Central memory CD8-positive, alpha-beta T cell (primary cell): ENCODE measurements around the gene TMEM26.
A peak's percentile ranks its signal among the peaks of the same experiment; 100 is the strongest.
"Not testable (repeated sequence)": the region's sequence is repeated elsewhere in the genome, so short reads cannot be mapped to it uniquely, and the experiment has no call there.

ENCODE experiments used
- ATAC-seq: fragments of 150-1000 bp; cut with Tn5 transposase; replicated peaks from 2 replicates; pipeline ENCODE4 v1.10.0; 2022; ENCODE audit warnings: mild to moderate bottlenecking, moderate FRiP score, moderate number of reproducible peaks; ENCODE audit not compliant: poor library complexity, severe bottlenecking; ENCODE audit errors: extremely low read depth
- DNase-seq, 2 donors: peaks; one replicate each; pipeline ENCODE4 v3.0.0; 2021; ENCODE audit warnings: low spot score in 2 of 2
- H3K27ac Mint-ChIP-seq: one replicate; pipeline ENCODE4 v1.8.0; 2022; ENCODE audit warnings: low read depth, mild to moderate bottlenecking, moderate library complexity, mixed read lengths
- H3K27me3 Mint-ChIP-seq: one replicate; pipeline ENCODE4 v1.8.0; 2022; ENCODE audit warnings: mixed read lengths
- H3K36me3 Mint-ChIP-seq: one replicate; pipeline ENCODE4 v1.8.0; 2022; ENCODE audit warnings: mild to moderate bottlenecking, moderate library complexity, mixed read lengths; ENCODE audit not compliant: insufficient read depth
- H3K4me1 Mint-ChIP-seq: one replicate; pipeline ENCODE4 v1.8.0; 2022; ENCODE audit warnings: mixed read lengths
- H3K4me3 Mint-ChIP-seq: one replicate; pipeline ENCODE4 v1.8.0; 2022; ENCODE audit warnings: mild to moderate bottlenecking, moderate library complexity, mixed read lengths
- H3K9me3 Mint-ChIP-seq: one replicate; pipeline ENCODE4 v1.8.0; 2022; ENCODE audit warnings: mixed read lengths

TMEM26 gene

DNA sequence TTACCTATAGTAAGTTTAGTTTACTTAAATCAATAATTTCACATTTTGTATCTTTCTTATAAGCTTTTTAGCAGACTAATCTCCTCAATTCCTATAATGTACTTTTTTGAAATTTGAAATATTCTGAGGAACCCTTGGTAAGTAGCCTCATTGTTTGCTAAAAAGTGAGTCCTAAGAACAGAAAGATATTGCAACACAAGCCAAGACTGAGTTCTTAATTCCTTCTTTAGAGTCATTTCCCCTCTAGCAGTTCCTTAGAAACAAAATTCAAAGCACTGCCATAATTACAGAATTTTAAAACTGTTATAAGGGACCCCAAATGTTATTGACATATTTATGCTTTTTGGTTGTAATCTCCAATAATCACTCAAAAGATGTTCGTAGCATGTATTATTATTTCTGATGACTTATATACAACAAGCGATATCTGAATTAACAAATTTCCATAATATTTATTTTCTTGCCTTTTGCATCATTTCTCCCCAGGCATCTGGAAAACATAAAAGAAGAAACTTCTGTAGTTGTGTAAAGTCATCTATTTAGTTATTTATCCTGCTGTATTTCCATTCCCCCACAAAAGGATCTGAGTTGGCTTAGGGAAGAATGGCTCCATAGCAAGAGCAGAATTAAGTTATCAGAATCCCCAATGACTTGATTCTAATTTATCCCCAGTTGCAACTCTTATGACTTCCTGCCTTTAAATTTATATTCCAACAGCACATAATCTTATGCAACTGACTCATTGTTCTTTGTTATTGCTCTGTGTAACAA is 67.8 kb downstream of the TMEM26 start:
- H3K36me3 Mint-ChIP-seq = no peaks in the 10 kb centered on the region
- no peaks in the 10 kb centered on the region for H3K9me3 Mint-ChIP-seq
- ATAC-seq (no peak), DNase-seq (no peak)
- no peaks in the 10 kb centered on the region for H3K4me1 Mint-ChIP-seq
- H3K27ac Mint-ChIP-seq = no peak overlapping the region
- no peak overlapping the region for H3K4me3 Mint-ChIP-seq
- peaks cover 11% of the 10 kb centered on the region for H3K27me3 Mint-ChIP-seq

DNA sequence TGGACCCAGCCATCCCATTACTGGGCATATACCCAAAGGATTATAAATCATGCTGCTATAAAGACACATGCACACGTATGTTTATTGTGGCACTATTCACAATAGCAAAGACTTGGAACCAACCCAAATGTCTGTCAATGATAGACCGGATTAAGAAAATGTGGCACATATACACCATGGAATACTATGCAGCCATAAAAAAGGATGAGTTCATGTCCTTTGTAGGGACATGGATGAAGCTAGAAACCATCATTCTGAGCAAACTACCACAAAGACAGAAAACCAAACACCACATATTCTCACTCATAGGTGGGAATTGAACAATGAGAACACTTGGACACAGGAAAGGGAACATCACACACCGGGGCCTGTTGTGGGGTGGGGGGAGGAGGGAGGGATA is 72.0 kb downstream of the TMEM26 start:
- not testable (repeated sequence) for DNase-seq, H3K36me3 Mint-ChIP-seq, H3K4me3 Mint-ChIP-seq, H3K9me3 Mint-ChIP-seq, H3K4me1 Mint-ChIP-seq, H3K27ac Mint-ChIP-seq, ATAC-seq
- H3K27me3 Mint-ChIP-seq = peaks cover 32% of the 10 kb centered on the region

DNA sequence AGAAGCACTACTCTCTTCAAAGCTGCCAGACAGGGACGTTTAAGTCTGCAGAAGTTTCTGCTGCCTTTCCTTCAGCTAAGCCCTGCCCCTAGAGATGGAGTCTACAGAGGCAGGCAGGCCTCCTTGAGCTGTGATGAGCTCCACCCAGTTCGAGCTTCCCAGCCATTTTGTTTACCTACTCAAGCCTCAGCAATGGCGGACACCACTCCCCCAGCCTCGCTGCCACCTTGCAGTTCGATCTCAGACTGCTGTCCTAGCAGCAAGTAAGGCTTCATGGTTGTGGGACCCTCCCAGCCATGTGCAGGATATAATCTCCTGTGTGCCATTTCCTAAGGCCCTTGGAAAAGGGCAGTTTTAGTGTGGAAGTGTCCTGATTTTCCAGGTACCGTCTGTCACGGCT is 74.3 kb downstream of the TMEM26 start:
- no peaks in the 10 kb centered on the region for H3K36me3 Mint-ChIP-seq
- H3K9me3 Mint-ChIP-seq = peaks cover 7% of the 10 kb centered on the region
- no peak overlapping the region for H3K4me3 Mint-ChIP-seq
- H3K27me3 Mint-ChIP-seq = peaks cover 45% of the 10 kb centered on the region
- H3K4me1 Mint-ChIP-seq = no peaks in the 10 kb centered on the region
- DNase-seq (no peak), ATAC-seq (no peak)
- no peak overlapping the region for H3K27ac Mint-ChIP-seq

DNA sequence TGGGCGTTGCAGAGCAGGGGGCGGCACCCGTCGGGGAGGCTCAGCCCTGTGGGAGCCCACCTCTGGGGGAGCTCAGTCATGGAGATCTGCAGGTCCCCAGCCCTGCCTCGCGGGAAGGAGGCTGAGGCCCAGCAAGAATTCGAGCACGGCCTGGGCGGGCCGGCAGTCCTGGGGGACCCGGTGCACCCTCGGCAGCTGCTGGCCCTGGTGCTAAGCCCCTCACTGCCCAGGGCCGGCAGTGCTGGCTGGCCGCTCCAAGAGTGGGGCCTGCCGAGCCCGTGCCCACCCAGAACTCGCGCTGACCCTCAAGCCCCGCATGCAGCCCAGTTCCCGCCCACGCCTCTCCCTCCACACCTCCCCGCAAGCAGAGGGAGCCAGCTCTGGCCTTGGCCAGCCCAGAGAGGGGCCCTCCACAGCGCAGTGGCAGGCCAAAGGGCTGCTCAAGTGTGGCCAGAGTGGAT is 76.2 kb downstream of the TMEM26 start:
- no peak overlapping the region for H3K4me3 Mint-ChIP-seq

DNA sequence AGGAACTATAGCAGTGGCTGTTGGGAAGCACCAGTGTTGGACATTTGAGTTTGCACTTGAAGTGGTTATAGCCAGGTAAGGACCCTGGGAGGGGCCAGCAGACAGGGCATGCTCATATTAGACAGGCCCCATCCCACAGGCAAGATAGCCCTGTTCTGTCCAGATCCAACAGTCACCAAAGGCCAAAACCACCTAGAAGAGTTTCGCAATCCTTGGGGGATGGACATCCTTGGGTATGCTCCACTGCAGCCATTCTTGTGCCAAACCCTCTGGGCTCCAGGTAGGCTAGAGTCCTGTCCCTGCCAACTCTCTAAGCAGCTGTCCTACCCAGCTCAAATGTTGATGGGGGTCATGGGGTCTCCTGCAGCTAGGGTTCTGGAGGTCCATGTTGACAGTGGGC is 76.8 kb downstream of the TMEM26 start:
- H3K27me3 Mint-ChIP-seq = peaks cover 60% of the 10 kb centered on the region
- no peak overlapping the region for H3K27ac Mint-ChIP-seq
- H3K9me3 Mint-ChIP-seq = peaks cover 8% of the 10 kb centered on the region
- H3K36me3 Mint-ChIP-seq = no peaks in the 10 kb centered on the region
- DNase-seq (no peak), ATAC-seq (no peak)
- no peak overlapping the region for H3K4me3 Mint-ChIP-seq
- no peaks in the 10 kb centered on the region for H3K4me1 Mint-ChIP-seq

More for the DNA sequence above, 76.2 kb downstream of the TMEM26 start:
- H3K9me3 Mint-ChIP-seq = peaks cover 8% of the 10 kb centered on the region
- ATAC-seq = peak; percentile 19
- H3K4me1 Mint-ChIP-seq = no peaks in the 10 kb centered on the region
- H3K27ac Mint-ChIP-seq = no peak overlapping the region
- no peak for DNase-seq
- H3K27me3 Mint-ChIP-seq = peaks cover 60% of the 10 kb centered on the region
- H3K36me3 Mint-ChIP-seq = no peaks in the 10 kb centered on the region

DNA sequence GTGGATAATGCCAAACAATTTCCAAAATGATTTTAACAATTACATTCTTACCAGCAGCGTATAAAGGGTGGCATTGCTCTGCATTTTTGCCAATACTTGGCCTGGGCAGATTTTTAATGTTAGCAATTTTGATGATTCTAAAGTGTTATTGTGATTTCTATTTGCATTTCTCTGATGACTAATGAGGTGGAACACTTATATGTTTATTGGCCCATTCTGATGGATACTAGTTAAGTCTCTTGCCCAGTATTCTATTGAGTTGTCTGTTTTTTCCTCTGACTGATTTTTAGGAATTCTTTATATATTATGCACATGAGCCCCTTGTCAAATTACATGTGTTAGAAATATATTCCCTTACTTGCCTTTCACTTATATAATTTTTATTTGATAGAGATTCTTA is 86.8 kb downstream of the TMEM26 start:
- Mint-ChIP-seq H3K9me3 (no peaks in the 10 kb centered on the region), H3K4me3 (no peak overlapping the region), H3K36me3 (no peaks in the 10 kb centered on the region), H3K27ac (no peak overlapping the region), H3K27me3 (peaks cover 11% of the 10 kb centered on the region), H3K4me1 (no peaks in the 10 kb centered on the region)
- ATAC-seq (no peak), DNase-seq (no peak)

DNA sequence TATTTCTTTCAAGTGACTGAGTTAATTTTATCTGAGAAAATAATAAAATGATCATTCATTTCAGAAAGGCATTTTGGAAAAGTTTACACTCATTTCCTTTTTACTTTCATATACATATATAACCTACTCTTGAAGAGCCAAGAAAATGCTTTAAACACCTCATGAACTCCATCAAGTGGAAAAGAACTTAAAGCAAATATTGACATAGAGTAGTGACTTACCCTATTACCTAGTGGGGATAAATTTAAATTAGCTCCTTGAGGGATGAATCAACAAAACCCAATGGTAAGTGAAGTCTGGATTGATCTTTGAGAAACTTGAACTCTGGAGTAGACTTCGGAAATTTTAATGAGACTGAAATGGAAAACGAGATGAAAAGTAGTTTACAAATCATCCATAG is 88.6 kb downstream of the TMEM26 start:
- DNase-seq (no peak), ATAC-seq (no peak)
- Mint-ChIP-seq H3K9me3 (no peaks in the 10 kb centered on the region), H3K36me3 (no peaks in the 10 kb centered on the region), H3K27me3 (peaks cover 11% of the 10 kb centered on the region), H3K4me1 (no peaks in the 10 kb centered on the region), H3K4me3 (no peak overlapping the region), H3K27ac (no peak overlapping the region)

DNA sequence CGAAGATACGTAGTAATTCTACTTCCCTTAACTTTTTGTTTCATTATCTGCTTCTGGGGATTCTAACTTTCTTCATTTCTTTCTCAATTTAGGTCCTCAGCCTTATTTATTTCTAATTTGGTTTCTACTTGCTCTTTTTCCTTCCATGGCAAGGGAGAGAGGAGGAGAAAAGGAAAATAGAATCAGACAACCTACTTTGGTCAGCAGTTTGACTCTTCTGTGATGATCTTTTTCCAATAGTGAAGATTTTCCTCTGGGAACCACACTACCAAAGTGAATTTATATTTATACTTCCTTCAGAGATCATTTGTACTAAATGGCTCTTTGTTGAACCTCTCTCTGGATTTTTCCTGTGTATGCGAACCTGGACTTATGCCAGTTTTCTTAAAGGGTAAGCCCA is 90.2 kb downstream of the TMEM26 start:
- H3K27me3 Mint-ChIP-seq = peaks cover 11% of the 10 kb centered on the region
- no peaks in the 10 kb centered on the region for H3K36me3 Mint-ChIP-seq
- no peak overlapping the region for H3K4me3 Mint-ChIP-seq
- no peak overlapping the region for H3K27ac Mint-ChIP-seq
- DNase-seq = no peak
- H3K4me1 Mint-ChIP-seq = no peaks in the 10 kb centered on the region
- no peak for ATAC-seq
- no peaks in the 10 kb centered on the region for H3K9me3 Mint-ChIP-seq

DNA sequence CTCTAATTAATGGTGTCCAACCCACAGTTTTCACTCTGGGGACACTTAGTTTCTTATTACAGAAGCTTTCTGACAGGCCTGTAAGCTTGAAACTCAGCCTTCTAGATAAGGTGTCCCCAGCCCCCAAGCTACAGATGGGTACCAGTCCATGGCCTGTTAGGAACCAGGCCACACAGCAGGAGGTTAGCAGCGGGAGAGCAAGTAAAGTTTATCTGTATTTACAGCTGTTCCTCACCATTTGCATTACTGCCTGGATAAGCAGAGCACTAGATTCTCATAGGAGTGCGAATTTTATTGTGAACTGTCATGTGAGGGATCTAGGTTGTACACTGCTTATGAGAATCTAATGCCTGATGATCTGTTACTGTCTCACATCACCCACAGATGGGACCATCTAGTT is 93.7 kb downstream of the TMEM26 start:
- no peaks in the 10 kb centered on the region for H3K9me3 Mint-ChIP-seq
- DNase-seq (no peak), ATAC-seq (no peak)
- no peak overlapping the region for H3K4me3 Mint-ChIP-seq
- no peaks in the 10 kb centered on the region for H3K27me3 Mint-ChIP-seq
- H3K4me1 Mint-ChIP-seq = no peaks in the 10 kb centered on the region
- no peaks in the 10 kb centered on the region for H3K36me3 Mint-ChIP-seq
- H3K27ac Mint-ChIP-seq = no peak overlapping the region

DNA sequence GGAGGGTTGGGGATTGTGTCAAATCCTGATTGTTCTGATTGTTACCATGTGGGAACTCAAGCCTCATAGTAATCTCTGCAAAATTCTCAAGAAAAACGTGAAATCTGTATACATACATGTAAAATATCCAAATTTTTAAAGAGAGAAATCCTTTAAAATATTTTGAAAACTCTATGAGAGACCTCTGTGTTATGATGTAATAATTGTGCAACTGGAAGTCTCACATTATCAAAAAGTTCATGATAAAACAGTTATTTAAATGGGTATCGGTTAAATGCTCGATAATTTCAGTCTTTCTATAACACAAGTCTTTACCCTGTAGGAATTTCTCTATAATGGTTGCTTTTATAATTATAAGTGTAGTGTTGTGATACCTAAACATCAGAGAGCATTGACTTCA is 95.5 kb downstream of the TMEM26 start:
- ATAC-seq (no peak), DNase-seq (no peak)
- H3K9me3 Mint-ChIP-seq = no peaks in the 10 kb centered on the region
- H3K27me3 Mint-ChIP-seq = peaks cover 9% of the 10 kb centered on the region
- H3K4me1 Mint-ChIP-seq = no peaks in the 10 kb centered on the region
- no peak overlapping the region for H3K4me3 Mint-ChIP-seq
- H3K27ac Mint-ChIP-seq = no peak overlapping the region
- no peaks in the 10 kb centered on the region for H3K36me3 Mint-ChIP-seq
